Left ventricle myocardium inferior (tissue), 1 donor: ENCODE results near the gene CADM3. TPM values are rescaled to one million over a fixed set of nuclear protein-coding genes. Genes with fewer than 3 reads are reported as not detected.
A peak's percentile ranks its signal among the peaks of the same experiment; 100 is the strongest.

Experiments
- DNase-seq: peaks from one replicate; pipeline ENCODE4 v3.0.0-alpha.2; 2020
- H3K27ac ChIP-seq: fragments of 200-600 bp; replicated peaks from 2 replicates; pipeline ENCODE4 v1.8.0; 2021
- H3K27me3 ChIP-seq: fragments of 200-600 bp; 2 replicates; pipeline ENCODE4 v1.8.0; 2021; ENCODE audit warnings: low read depth
- H3K36me3 ChIP-seq: fragments of 200-600 bp; 2 replicates; pipeline ENCODE4 v1.8.0; 2021
- H3K4me1 ChIP-seq: fragments of 200-600 bp; 2 replicates; pipeline ENCODE4 v1.8.0; 2021
- H3K4me3 ChIP-seq: fragments of 200-600 bp; 2 replicates; pipeline ENCODE4 v1.8.0; 2021; ENCODE audit warnings: mild to moderate bottlenecking, moderate library complexity
- H3K9me3 ChIP-seq: fragments of 200-600 bp; replicated peaks from 2 replicates; pipeline ENCODE4 v1.8.0; 2021
- intact Hi-C: fragments of 100-400 bp; cut with micrococcal nuclease; formaldehyde crosslinking; loops from one replicate; pipeline ENCODE4 v1.11.0; 2022
- total RNA-seq: library from RNA; stranded (reverse); fragmentation: NEBNext Ultra II Directional; extraction: Animal tissue kit (Norgen Biotek cat#: 25700); gene quantifications from one replicate; pipeline ENCODE4 v1.2.1, GENCODE V29; 2021
- TF ChIP-seq, protein P1 (sequence below): fragments of 200-600 bp; IDR thresholded peaks from 2 replicates; pipeline ENCODE4 v1.8.0; 2021; ENCODE audit warnings: antibody characterized with exemption, mild to moderate bottlenecking, borderline replicate concordance
- donor health status: DM: no; HTN: yes; CAD: no; lungs with severe emphysema.

Gene CADM3
- total RNA-seq, 1 donor from 2014 or later = 3.7 TPM

DNA sequence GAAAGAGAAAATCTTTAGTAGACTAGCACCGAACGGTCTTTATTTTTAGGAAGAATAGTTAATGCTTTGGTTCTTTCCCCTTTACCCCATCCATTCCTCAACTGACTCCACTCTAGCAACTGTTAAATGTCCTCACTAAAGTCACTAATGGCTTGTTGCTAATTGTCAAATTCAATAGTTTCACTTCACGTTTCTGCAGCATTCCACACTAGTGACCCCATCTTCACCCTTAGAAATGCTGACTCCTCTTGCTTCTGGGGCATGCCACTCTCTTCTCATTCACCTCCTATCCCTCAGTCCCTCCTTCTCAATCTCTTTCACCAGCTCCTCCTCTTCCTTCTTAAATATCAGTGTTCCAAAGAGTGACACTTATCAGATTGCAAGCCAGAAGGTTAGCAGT lies 19.4 kb upstream of the CADM3 start:
- Histone ChIP-seq H3K27ac (no peak overlapping the region), H3K4me1 (no peaks in the 10 kb centered on the region), H3K4me3 (no peak overlapping the region), H3K36me3 (no peaks in the 10 kb centered on the region), H3K9me3 (peaks cover 19% of the 10 kb centered on the region), H3K27me3 (peaks cover 6% of the 10 kb centered on the region)
- TF ChIP-seq, protein P1, sequence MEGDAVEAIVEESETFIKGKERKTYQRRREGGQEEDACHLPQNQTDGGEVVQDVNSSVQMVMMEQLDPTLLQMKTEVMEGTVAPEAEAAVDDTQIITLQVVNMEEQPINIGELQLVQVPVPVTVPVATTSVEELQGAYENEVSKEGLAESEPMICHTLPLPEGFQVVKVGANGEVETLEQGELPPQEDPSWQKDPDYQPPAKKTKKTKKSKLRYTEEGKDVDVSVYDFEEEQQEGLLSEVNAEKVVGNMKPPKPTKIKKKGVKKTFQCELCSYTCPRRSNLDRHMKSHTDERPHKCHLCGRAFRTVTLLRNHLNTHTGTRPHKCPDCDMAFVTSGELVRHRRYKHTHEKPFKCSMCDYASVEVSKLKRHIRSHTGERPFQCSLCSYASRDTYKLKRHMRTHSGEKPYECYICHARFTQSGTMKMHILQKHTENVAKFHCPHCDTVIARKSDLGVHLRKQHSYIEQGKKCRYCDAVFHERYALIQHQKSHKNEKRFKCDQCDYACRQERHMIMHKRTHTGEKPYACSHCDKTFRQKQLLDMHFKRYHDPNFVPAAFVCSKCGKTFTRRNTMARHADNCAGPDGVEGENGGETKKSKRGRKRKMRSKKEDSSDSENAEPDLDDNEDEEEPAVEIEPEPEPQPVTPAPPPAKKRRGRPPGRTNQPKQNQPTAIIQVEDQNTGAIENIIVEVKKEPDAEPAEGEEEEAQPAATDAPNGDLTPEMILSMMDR = no peak
- intact Hi-C loops = no loop called here
- DNase-seq = no peak

DNA sequence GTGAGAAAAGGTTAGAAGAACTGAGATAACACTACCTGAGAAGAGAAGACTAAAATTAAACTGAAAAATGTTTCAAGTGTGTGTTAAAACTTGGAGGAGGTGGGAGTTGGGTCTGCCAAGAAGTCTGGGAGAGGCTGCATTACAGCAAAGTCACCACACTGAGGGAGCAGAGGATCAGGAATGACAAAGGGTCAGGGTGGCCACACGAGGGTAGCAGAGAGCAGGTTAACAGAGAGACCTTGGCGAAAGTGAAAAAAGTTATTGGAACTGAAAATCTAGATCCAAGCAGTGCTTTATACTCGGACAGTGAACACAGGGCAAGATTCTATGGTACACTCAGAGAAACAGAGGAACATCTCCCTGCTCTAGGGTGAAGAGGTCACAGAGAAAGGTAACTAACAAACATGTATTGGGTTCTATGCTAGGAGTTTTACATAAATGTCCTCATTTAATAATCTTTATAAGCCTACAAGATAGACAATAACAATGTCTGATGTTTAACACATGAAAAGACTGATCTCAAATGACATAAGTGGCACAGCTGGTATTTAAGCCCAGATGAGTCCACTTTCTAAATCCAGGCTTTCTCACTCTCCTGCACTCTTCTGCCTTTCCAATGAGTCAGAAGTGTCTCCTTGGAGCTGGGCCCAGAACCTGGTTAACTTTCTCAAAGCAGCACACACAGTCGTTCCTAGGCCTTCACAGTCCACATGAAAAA lies 10.3 kb upstream of the CADM3 start:
- TF ChIP-seq, protein P1 = peak; percentile 94
- H3K4me3 ChIP-seq = no peak overlapping the region
- peak; percentile 47 for DNase-seq
- intact Hi-C loops = loop anchor here (2.0 kb wide), 1 partner anchor 52 kb away; no protein-coding TSS in a partner anchor
- no peaks in the 10 kb centered on the region for H3K9me3 ChIP-seq
- no peak overlapping the region for H3K27ac ChIP-seq
- H3K27me3 ChIP-seq = peaks cover 47% of the 10 kb centered on the region
- no peaks in the 10 kb centered on the region for H3K36me3 ChIP-seq
- H3K4me1 ChIP-seq = peaks cover 6% of the 10 kb centered on the region

DNA sequence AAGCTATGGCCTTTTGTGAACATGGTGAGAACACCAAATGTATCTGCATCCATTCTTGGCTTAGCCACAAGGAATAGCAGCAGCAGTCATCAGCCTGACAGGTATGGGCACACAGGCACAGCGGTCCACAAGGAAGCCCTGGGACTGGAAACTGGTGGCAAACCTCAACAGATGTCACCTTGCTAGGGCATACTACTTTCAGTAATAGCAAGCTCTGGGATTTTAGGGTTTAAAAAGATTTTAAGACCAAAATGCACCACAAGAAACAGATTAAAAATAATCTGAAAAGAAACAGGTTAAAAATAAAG lies 9.7 kb upstream of the CADM3 start:
- TF ChIP-seq, protein P1 = no peak
- Histone ChIP-seq H3K27me3 (peaks cover 51% of the 10 kb centered on the region), H3K27ac (no peak overlapping the region), H3K4me1 (peaks cover 6% of the 10 kb centered on the region), H3K9me3 (no peaks in the 10 kb centered on the region), H3K36me3 (no peaks in the 10 kb centered on the region), H3K4me3 (no peak overlapping the region)
- DNase-seq = no peak
- intact Hi-C loops = loop anchor here (2.0 kb wide), 1 partner anchor 51 kb away; no protein-coding TSS in a partner anchor

DNA sequence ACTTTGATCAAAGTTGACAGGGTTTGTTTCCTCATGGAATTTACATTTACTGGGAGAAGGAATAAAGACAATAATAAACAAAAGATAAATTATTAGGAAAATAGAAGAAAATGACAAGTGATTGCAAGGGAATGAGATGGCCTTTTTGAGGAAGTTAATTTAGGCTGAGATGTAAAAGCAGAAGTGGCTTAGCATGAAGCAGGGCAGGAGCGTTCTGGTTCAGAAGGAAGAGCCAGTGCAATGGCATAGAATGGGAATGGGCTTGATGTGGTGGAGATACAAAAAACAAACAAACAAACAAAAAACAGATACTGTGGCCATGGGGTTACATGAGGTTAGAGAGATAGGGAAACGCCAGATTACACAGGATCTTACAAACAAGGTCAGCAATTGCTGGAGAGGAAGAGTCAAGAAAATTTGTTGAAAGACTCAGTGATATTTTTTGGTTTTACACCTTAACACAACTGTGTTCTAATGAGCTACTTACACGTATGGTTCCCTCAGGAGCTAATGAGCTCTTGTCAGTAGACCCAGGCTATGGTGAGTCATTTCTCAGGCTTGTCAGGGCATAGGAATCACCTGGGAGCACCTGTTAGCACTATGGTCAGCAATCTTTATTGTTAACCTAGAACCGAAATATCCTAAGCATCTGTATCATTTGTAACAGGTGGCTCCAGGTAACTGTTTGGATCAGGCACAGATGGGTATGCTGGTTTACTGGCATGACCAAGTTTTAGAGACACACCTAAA lies 8.7 kb upstream of the CADM3 start:
- Histone ChIP-seq H3K27ac (no peak overlapping the region), H3K27me3 (peaks cover 61% of the 10 kb centered on the region), H3K9me3 (no peaks in the 10 kb centered on the region), H3K36me3 (no peaks in the 10 kb centered on the region), H3K4me3 (no peak overlapping the region), H3K4me1 (peaks cover 6% of the 10 kb centered on the region)
- no peak for DNase-seq
- TF ChIP-seq, protein P1 = no peak
- intact Hi-C loops = no loop called here

DNA sequence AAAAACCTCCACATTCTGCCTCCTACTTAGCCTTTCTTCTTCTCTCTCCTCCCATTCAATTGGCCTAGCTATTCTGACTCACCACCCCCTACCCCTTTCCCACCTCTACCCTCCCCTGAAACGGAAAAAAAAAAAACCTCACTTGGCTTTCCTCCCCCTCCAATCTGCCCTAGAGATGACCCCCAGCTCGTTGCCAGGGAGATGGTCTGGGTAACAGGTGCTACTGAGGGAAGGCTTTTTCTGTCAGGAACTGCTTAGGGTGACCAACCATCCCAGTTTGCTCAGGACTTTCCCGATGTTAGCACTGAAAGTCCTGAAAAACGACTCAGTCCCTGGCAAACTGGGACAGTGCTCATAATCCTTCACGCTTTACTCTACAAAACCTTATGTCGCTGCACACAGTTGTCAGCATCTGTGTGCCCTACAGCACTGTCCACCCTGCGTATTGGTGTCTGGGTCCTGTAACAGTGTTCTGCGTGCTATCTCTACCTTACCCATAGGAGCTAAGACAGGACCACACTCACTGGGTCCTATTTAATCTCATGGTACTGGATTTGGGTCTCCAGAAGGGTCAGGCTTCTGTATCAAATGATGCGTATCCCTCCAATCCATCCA lies 7.7 kb upstream of the CADM3 start:
- H3K9me3 ChIP-seq = no peaks in the 10 kb centered on the region
- peaks cover 6% of the 10 kb centered on the region for H3K4me1 ChIP-seq
- DNase-seq = no peak
- intact Hi-C loops = no loop called here
- H3K4me3 ChIP-seq = no peak overlapping the region
- peaks cover 71% of the 10 kb centered on the region for H3K27me3 ChIP-seq
- H3K27ac ChIP-seq = no peak overlapping the region
- no peaks in the 10 kb centered on the region for H3K36me3 ChIP-seq
- TF ChIP-seq, protein P1 = no peak
